ES-I3 (cell line): ENCODE results near the gene PNKD.

Experiments
- H3K36me3 ChIP-seq: 2 replicates; pipeline ENCODE4 v1.6.1; 2013; ENCODE audit warnings: mild to moderate bottlenecking, low read length, control low read depth, moderate library complexity; ENCODE audit not compliant: insufficient read depth
- H3K4me1 ChIP-seq: 2 replicates; pipeline ENCODE4 v1.6.1; 2013; ENCODE audit warnings: mild to moderate bottlenecking, control low read depth, low read length; ENCODE audit not compliant: insufficient read depth
- H3K9ac ChIP-seq: 2 replicates; pipeline ENCODE4 v1.6.1; 2013; ENCODE audit warnings: low read depth, mild to moderate bottlenecking, low read length, moderate library complexity
- H3K9me3 ChIP-seq: 2 replicates; pipeline ENCODE4 v1.6.1; 2013; ENCODE audit warnings: mild to moderate bottlenecking, low read length, moderate library complexity; ENCODE audit not compliant: control insufficient read depth, insufficient read depth

PNKD gene

GRCh38 chr2:218362606-218363005 lies 92.3 kb downstream of the PNKD start:
- peaks cover 7% of the 10 kb centered on the region; the same call in 1 of the 2 replicates for H3K4me1 ChIP-seq
- H3K36me3 ChIP-seq: no peaks in the 10 kb centered on the region
- H3K9ac ChIP-seq: no peak overlapping the region
- 0 out of 2 replicates have a peak, but pooled peaks cover 5% of the 10 kb centered on the region for H3K9me3 ChIP-seq

- Histone ChIP-seq H3K9ac (no peak overlapping the region), H3K9me3 (0 out of 2 replicates have a peak, but pooled peaks cover 5% of the 10 kb centered on the region)
These were observed 93.4 kb downstream of the PNKD start for GRCh38 chr2:218363736-218364135.

GRCh38 chr2:218364196-218364595 lies 93.9 kb downstream of the PNKD start:
- Histone ChIP-seq H3K9me3 (0 out of 2 replicates have a peak, but pooled peaks cover 5% of the 10 kb centered on the region), H3K9ac (no peak overlapping the region), H3K36me3 (no peaks in the 10 kb centered on the region), H3K4me1 (peaks cover 4% of the 10 kb centered on the region; the same call in 1 of the 2 replicates)

More at GRCh38 chr2:218363736-218364135, 93.4 kb downstream of the PNKD start:
- H3K36me3 ChIP-seq: no peaks in the 10 kb centered on the region
- H3K4me1 ChIP-seq: peaks cover 4% of the 10 kb centered on the region; the same call in 1 of the 2 replicates

- Histone ChIP-seq H3K9me3 (0 out of 2 replicates have a peak, but pooled peaks cover 5% of the 10 kb centered on the region), H3K4me1 (no peaks in the 10 kb centered on the region), H3K9ac (peak overlapping the region; percentile 61; the same call in 1 of the 2 replicates), H3K36me3 (no peaks in the 10 kb centered on the region)
These were observed 96.5 kb downstream of the PNKD start for GRCh38 chr2:218366621-218367414.

GRCh38 chr2:218367415-218368149 lies 97.3 kb downstream of the PNKD start:
- Histone ChIP-seq H3K36me3 (no peaks in the 10 kb centered on the region), H3K9ac (peak overlapping the region; percentile 61), H3K9me3 (0 out of 2 replicates have a peak, but pooled peaks cover 5% of the 10 kb centered on the region), H3K4me1 (no peaks in the 10 kb centered on the region)

- 0 out of 2 replicates have a peak, but pooled peaks cover 5% of the 10 kb centered on the region for H3K9me3 ChIP-seq
- H3K4me1 ChIP-seq: no peaks in the 10 kb centered on the region
- H3K9ac ChIP-seq: peak overlapping the region; percentile 61
- no peaks in the 10 kb centered on the region for H3K36me3 ChIP-seq
These were observed 97.8 kb downstream of the PNKD start for GRCh38 chr2:218368150-218368528.

GRCh38 chr2:218368621-218369153 lies 98.4 kb downstream of the PNKD start:
- H3K36me3 ChIP-seq: no peaks in the 10 kb centered on the region
- 0 out of 2 replicates have a peak, but pooled peaks cover 5% of the 10 kb centered on the region for H3K9me3 ChIP-seq
- H3K4me1 ChIP-seq: no peaks in the 10 kb centered on the region
- H3K9ac ChIP-seq: peak overlapping the region; percentile 61; the same call in 1 of the 2 replicates

- Histone ChIP-seq H3K4me1 (no peaks in the 10 kb centered on the region), H3K36me3 (no peaks in the 10 kb centered on the region), H3K9me3 (0 out of 2 replicates have a peak, but pooled peaks cover 5% of the 10 kb centered on the region), H3K9ac (no peak overlapping the region)
These were observed 99.0 kb downstream of the PNKD start for GRCh38 chr2:218369330-218369729.

- H3K9me3 ChIP-seq: 0 out of 2 replicates have a peak, but pooled peaks cover 5% of the 10 kb centered on the region
- no peak overlapping the region for H3K9ac ChIP-seq
- no peaks in the 10 kb centered on the region for H3K4me1 ChIP-seq
- H3K36me3 ChIP-seq: no peaks in the 10 kb centered on the region
These were observed 100.2 kb downstream of the PNKD start for GRCh38 chr2:218370410-218371063.

- no peaks in the 10 kb centered on the region for H3K4me1 ChIP-seq
- 0 out of 2 replicates have a peak, but pooled peaks cover under 1% of the 10 kb centered on the region for H3K9me3 ChIP-seq
- H3K36me3 ChIP-seq: no peaks in the 10 kb centered on the region
- H3K9ac ChIP-seq: no peak overlapping the region
These were observed 101.6 kb downstream of the PNKD start for GRCh38 chr2:218371983-218372350.

- H3K9ac ChIP-seq: no peak overlapping the region
- H3K4me1 ChIP-seq: no peaks in the 10 kb centered on the region
- no peaks in the 10 kb centered on the region for H3K36me3 ChIP-seq
- no peaks in the 10 kb centered on the region for H3K9me3 ChIP-seq
These were observed 104.5 kb downstream of the PNKD start for GRCh38 chr2:218374795-218375194.

GRCh38 chr2:218375212-218375611 lies 104.9 kb downstream of the PNKD start:
- no peaks in the 10 kb centered on the region for H3K9me3 ChIP-seq
- H3K9ac ChIP-seq: no peak overlapping the region
- H3K36me3 ChIP-seq: no peaks in the 10 kb centered on the region
- no peaks in the 10 kb centered on the region for H3K4me1 ChIP-seq

- Histone ChIP-seq H3K9ac (no peak overlapping the region), H3K4me1 (no peaks in the 10 kb centered on the region), H3K9me3 (no peaks in the 10 kb centered on the region), H3K36me3 (no peaks in the 10 kb centered on the region)
These were observed 107.7 kb downstream of the PNKD start for GRCh38 chr2:218378053-218378452.

GRCh38 chr2:218381916-218382366 lies 111.6 kb downstream of the PNKD start, which contains the start of gene SLC11A1:
Gene SLC11A1 (plus strand): TSS chr2:218382273. CDS start chr2:218382369, 96 bp downstream.
- no peaks in the 10 kb centered on the region for H3K4me1 ChIP-seq
- no peaks in the 10 kb centered on the region for H3K9me3 ChIP-seq
- no peak within 1 kb of the TSS for H3K9ac ChIP-seq
- no peaks in the 10 kb centered on the region for H3K36me3 ChIP-seq
